Activated gamma-delta T cell treated with Interleukin-2 at 50 U/mL for 16 hours (primary cell): Measurements from ENCODE around the gene YJEFN3.

Source experiments
- DNase-seq: peaks from one replicate; pipeline ENCODE4 v3.0.0-alpha.2; 2020

The YJEFN3 gene, protein sequence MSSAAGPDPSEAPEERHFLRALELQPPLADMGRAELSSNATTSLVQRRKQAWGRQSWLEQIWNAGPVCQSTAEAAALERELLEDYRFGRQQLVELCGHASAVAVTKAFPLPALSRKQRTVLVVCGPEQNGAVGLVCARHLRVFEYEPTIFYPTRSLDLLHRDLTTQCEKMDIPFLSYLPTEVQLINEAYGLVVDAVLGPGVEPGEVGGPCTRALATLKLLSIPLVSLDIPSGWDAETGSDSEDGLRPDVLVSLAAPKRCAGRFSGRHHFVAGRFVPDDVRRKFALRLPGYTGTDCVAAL

DNA sequence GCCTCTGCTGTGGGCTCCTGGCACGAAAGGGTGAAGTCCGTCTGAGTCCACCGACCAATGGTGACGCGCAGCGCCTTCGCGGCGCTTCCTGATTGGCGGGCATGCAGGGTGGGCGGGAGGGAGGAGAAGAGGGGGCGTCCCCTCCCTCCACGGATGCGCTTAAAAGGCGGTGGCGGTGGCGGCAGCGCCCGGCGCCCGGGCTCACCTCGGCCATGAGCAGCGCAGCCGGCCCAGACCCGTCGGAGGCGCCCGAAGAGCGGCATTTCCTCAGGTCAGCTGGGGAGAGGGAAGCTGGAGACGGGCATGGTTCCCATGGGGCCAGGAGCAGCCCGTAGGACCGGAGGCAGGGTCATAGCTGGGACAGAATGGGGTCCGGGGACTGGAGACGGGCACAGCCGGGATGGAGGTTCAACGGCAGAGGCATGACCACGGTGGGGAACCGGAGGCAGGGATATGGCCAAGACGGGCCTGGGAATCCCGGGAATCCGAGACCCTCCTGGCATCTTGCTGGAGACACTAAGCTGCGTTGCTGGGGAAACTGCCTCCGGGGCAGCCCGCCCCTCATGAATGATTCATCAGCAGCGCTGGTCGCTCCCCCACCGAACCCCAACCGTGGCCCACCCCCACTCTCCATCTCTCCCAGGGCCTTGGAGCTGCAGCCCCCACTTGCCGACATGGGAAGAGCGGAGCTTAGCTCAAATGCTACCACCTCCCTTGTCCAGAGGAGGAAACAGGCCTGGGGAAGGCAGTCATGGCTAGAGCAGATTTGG lies at the start of gene YJEFN3:
Gene YJEFN3, plus strand, starts transcription at position 191 of the 770 bp plus-strand sequence. Its CDS starts 22 bp downstream, at position 213.
- no peak for DNase-seq

GRCh38 chr19:19480688-19481087 lies 48.0 kb upstream of the YJEFN3 start:
- no peak for DNase-seq

DNA sequence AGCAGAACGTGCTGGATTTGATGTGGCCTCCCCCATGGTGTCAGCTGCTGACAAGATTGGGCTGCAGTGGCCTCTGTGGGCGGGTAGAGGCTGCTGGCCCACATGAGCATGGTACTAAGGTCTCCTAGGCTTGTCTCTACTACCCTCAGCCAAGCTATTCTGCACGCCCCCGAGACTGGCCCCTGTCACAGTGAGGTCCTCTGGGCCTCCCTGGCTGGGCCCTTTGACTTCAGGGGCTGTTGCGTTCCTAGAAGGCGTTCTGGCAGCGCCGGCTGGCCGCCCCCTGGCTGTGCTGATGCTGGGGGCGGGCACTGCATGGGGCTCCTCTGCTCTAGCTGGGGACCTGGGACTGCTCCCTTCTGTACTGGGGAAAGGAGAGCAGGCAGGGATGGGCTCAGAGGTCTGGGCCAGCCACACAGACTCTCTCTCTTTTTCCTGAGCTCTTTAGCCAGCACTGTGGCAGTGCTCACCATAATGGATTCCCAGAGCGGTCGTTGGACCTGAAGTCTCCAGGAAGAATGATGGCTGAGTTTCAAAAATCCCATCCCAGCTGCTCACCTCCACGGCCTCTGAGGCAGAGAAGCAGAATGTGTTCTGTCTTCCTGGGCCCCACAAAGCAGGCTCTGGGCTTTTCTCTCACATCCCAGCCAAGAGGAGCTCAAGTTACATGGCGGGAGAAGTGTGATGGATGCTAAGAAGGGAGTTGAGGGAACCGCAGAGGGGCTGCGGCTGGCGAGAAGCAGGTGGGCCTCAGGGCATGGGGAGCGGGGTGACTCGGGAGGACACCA lies 45.7 kb upstream of the YJEFN3 start:
- DNase-seq, result no peak

DNA sequence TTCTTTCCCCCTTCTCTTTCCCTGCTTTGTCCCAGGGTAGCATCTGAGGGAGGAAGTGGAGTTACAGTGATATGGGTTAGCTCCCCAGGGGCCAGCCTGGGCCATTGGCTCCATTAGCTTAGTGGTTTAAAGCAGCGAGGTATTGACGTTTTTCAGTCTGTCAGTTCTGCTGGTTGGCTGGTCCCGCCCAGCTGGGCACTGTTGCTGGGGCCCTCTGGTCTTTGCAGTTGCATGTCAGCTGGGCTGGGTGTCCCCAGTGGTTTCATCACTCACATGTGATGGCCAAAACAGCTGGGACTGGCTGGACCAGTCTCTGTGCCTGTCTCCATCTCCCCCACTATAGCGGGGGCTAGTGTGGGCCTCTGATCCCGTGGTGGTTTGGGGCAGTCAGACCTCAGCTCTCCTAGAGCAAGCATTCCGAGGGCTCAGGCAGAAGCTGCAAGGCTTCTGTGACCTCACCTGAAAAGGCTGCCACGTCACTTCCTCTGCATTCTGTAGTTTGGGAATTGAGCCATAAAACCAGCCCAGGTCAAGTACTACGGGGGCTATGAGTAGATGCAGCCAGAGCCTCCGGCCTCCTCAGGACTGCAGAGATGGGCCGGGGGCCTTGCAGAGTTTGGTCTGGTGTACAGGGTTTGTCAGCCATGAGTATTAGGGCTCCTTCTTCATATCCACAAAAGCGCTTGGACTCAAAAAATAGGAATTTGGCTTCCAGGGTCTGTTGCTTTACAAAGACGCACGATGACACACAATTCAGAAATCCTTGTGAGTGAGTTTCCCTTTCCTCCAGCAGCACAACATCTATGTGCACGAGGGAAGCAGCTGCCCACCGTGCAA lies 43.3 kb upstream of the YJEFN3 start:
- DNase-seq, result no peak

DNA sequence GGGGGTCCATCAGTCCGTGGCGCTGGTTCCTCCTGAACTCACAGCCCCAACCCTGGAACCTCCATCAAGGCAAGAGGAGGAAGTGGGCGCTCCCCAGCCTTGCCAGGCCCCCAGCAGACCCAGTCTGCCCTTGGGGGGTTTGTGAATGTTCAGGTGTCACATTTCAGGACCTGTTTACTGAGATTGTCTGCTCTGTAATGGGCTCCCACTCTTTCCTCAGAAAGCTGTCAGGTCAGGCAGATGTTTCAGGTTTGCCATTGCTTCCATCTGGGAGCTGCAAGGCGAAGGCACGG lies 42.8 kb upstream of the YJEFN3 start:
- no peak for DNase-seq

- no peak for DNase-seq
Measured at GRCh38 chr19:19486343-19487076, 42.2 kb upstream of the YJEFN3 start.

GRCh38 chr19:19487077-19487949 lies 41.4 kb upstream of the YJEFN3 start:
- DNase-seq, result no peak

- DNase-seq, result no peak
Measured at GRCh38 chr19:19487950-19488874, 40.5 kb upstream of the YJEFN3 start.

GRCh38 chr19:19488875-19489690 lies 39.6 kb upstream of the YJEFN3 start:
- peak; percentile 83 for DNase-seq

- DNase-seq, result no peak
Measured at GRCh38 chr19:19489804-19490204, 38.9 kb upstream of the YJEFN3 start.

DNA sequence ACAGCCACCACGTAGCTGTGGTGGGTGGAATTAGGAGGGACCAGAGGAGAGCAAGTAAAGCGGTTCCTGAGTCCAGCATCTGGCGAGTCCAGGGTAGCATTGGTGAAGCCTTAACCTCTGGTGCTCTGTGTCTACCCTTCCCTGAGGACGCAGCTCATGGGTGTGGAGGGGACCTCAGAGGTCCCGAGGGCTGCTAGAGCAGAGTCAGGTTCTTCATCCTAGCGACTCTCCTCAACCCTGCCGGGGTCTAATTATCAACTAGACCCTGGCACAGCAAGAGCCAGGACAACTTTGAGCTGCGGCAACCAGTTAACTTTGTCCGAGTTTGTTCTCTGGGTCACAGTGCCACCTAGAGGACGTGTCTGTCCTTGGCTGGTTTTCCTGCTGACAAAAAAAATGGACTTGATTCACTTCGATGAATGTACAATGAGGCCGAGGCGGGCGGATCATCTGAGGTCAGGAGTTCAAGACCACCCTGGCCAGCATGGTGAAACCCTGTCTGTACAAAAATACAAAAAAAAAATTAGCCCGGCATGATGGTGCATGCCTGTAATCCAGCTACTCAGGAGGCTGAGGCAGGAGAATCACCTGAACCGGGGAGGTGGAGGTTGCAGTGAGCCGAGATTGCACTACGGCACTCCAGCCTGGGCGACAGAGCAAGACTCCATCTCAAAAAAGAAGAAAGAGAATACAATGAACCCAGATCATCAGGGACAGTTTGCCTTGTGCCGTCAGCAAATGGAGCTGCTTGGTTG lies 38.3 kb upstream of the YJEFN3 start:
- DNase-seq, result peak; percentile 82

GRCh38 chr19:19491321-19492025 lies 37.2 kb upstream of the YJEFN3 start:
- DNase-seq, result no peak

DNA sequence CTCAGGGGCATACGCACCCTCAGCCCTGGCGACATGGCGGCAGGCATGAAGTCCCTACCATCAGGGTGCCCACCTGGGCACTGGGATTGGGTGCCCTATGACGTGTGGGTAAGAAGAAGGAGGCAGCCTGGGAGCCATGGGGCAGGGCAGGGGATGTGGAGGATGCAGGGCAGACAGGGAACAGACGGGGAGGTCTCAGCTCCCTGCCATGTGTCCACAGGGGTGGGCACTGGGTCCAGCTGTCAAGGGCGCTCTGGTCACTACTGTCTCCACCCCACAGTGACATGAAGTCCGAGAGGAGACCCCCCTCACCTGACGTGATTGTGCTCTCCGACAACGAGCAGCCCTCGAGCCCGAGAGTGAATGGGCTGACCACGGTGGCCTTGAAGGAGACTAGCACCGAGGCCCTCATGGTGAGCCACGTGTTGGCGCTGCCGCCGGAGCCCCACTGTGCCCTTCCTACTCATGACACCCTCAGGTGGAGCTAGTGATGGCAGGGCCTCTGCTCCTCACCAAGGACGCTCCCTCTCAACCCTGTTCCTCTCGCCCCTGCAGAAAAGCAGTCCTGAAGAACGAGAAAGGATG lies 36.6 kb upstream of the YJEFN3 start:
- no peak for DNase-seq

GRCh38 chr19:19493841-19494546 lies 34.7 kb upstream of the YJEFN3 start:
- DNase-seq, result no peak

GRCh38 chr19:19495614-19496603 lies 32.8 kb upstream of the YJEFN3 start:
- no peak for DNase-seq
